LNCaP clone FGC (cell line): ENCODE results near the gene CHCHD10.

Source experiments
- DNase-seq: peaks from one replicate; pipeline ENCODE4 v3.0.0-alpha.2; 2011; ENCODE audit warnings: low read depth
- H3K4me3 ChIP-seq: 2 replicates; pipeline ENCODE4 v1.5.1; 2011; ENCODE audit warnings: mild to moderate bottlenecking, low read depth, low read length, control low read depth
- TF ChIP-seq, protein P1 (sequence below): IDR thresholded peaks from 2 replicates; pipeline ENCODE4 v1.5.1; 2012; ENCODE audit warnings: mild to moderate bottlenecking; ENCODE audit not compliant: control insufficient read depth, insufficient read depth; ENCODE audit errors: extremely low read depth

The CHCHD10 gene

DNA sequence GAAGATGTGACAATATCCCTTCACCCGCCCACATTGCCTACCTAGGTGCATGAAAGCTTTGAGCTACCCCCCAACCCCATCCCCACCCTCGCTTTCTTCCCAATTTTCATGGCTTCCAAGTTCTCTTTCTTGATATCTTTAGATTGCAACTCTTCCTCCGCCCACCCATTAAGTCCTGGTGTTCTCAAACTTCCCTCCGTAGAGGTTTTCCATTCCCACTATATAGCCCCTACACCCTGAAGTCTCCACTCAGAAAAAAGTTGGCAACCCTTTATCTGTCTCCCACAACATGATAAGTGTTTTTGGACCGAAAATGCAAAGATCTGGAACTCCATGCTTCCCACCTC is 17.4 kb downstream of the CHCHD10 start:
- peak overlapping the region; percentile 83 for H3K4me3 ChIP-seq
- TF ChIP-seq, protein P1, sequence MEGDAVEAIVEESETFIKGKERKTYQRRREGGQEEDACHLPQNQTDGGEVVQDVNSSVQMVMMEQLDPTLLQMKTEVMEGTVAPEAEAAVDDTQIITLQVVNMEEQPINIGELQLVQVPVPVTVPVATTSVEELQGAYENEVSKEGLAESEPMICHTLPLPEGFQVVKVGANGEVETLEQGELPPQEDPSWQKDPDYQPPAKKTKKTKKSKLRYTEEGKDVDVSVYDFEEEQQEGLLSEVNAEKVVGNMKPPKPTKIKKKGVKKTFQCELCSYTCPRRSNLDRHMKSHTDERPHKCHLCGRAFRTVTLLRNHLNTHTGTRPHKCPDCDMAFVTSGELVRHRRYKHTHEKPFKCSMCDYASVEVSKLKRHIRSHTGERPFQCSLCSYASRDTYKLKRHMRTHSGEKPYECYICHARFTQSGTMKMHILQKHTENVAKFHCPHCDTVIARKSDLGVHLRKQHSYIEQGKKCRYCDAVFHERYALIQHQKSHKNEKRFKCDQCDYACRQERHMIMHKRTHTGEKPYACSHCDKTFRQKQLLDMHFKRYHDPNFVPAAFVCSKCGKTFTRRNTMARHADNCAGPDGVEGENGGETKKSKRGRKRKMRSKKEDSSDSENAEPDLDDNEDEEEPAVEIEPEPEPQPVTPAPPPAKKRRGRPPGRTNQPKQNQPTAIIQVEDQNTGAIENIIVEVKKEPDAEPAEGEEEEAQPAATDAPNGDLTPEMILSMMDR, result no peak
- no peak for DNase-seq

GRCh38 chr22:23749841-23750301 is 17.9 kb downstream of the CHCHD10 start:
- TF ChIP-seq, protein P1, result no peak
- peak overlapping the region; percentile 83 for H3K4me3 ChIP-seq
- no peak for DNase-seq

DNA sequence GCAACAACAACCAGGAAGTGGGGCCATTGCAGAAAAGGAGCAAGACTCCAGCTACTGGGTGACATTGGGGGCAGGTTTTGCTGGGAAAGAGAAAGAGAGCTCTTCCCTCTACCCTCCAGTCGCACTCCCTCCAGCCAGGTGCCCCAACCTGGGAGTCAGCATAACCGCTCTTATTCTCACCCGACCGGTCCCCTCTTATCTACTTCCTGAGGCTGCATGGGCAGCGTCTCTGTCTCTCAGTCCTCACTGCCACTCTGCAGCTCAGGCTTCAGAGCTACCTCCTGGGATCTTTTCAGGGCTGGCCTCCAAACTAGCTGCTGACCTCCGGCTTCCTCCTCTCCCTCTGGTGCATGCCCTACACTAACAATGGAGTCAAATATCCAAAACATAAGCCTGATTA is 22.0 kb downstream of the CHCHD10 start:
- DNase-seq, result no peak
- no peak overlapping the region for H3K4me3 ChIP-seq
- TF ChIP-seq, protein P1, result no peak

GRCh38 chr22:23744485-23744884 is 23.3 kb downstream of the CHCHD10 start:
- no peak for DNase-seq
- no peak overlapping the region for H3K4me3 ChIP-seq
- TF ChIP-seq, protein P1, result no peak

- TF ChIP-seq, protein P1, result no peak
- DNase-seq, result no peak
- no peak overlapping the region for H3K4me3 ChIP-seq
Observed at GRCh38 chr22:23744001-23744400, 23.8 kb downstream of the CHCHD10 start.

GRCh38 chr22:23743303-23743705 is 24.5 kb downstream of the CHCHD10 start:
- DNase-seq, result no peak
- TF ChIP-seq, protein P1, result no peak
- no peak overlapping the region for H3K4me3 ChIP-seq

- no peak for DNase-seq
- H3K4me3 ChIP-seq, result no peak overlapping the region
- TF ChIP-seq, protein P1, result no peak
Observed at GRCh38 chr22:23742505-23743264, 25.1 kb downstream of the CHCHD10 start.
